ENCODE data around the gene HAAO. TPM values are rescaled to one million over a fixed set of nuclear protein-coding genes. Genes with fewer than 3 reads are reported as not detected.

Gene HAAO
- total and polyA plus RNA-seq, 2 of the 8 experiments (the other 6 are each of a cell fraction or from before 2014, with no cell fraction given) = 2.5 to 7.0 TPM

DNA sequence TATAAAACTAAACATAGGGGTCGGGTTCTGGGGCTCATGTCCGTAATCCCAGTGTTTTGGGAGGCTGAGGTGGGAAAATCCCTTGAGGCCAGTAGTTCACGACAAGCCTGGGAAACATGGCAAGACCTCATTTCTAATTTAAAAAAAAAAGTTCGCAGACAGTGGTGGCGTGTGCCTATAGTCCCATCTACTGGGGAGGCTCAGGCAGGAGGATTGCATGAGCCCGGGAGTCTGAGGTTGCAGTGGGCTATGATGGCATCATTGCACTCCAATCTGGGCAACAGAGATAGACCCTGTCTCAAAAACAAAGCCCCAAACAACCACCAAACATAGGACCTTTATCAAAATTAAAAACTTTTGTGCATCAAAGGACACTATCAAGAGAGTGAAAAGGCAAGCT is 9.8 kb upstream of the HAAO start:
- no peak overlapping the region for H3K56ac ChIP-seq (replicated peaks; ENCODE audit: insufficient read length, low read depth, low read length)
- H3K9me3 ChIP-seq (ENCODE audit: insufficient read depth in 2 of 2, low read depth in 1 of 2, low read length in 1 of 2) = no peaks in the 10 kb centered on the region
- no peak overlapping the region for H2AFZ ChIP-seq (ENCODE audit: low read length)
- H3K4ac ChIP-seq (replicated peaks; ENCODE audit: insufficient read length, low read depth, low read length) = no peak overlapping the region
- no peak overlapping the region for H3K27ac ChIP-seq (ENCODE audit: low read depth, low read length)
- no peak overlapping the region for H2AK5ac ChIP-seq (ENCODE audit: low read depth, low read length)
- H3K27me3 ChIP-seq (replicated peaks in 1 of 4; ENCODE audit: control insufficient read depth in 3 of 4, extremely low read depth in 1 of 4, insufficient read depth in 3 of 4, low read length in 3 of 4) = no peaks in the 10 kb centered on the region
- H3K4me2 ChIP-seq (ENCODE audit: insufficient read depth in 1 of 2, low read depth in 2 of 2, low read length in 2 of 2) = no peak overlapping the region
- H2BK20ac ChIP-seq (ENCODE audit: low read length) = no peak overlapping the region
- H3K14ac ChIP-seq (ENCODE audit: insufficient read length) = no peak overlapping the region
- H4K8ac ChIP-seq (ENCODE audit: extremely low read depth, insufficient read depth, low read length) = no peak overlapping the region
- no peaks in the 10 kb centered on the region for H3K23me2 ChIP-seq (ENCODE audit: low read depth, low read length)
- ChIA-PET POLR2A (ENCODE audit: partially characterized antibody) (no interaction called here), CTCF (ENCODE audit: partially characterized antibody) (no interaction called here)
- no peak overlapping the region for H2BK12ac ChIP-seq (ENCODE audit: low read depth, low read length)
- no peaks in the 10 kb centered on the region for H3K4me1 ChIP-seq (replicated peaks in 1 of 4; ENCODE audit: control insufficient read depth in 3 of 4, insufficient read depth in 4 of 4, low read length in 3 of 4)
- H3K36me3 ChIP-seq (ENCODE audit: control insufficient read depth in 2 of 4, insufficient read depth in 4 of 4, low read length in 3 of 4) = no peaks in the 10 kb centered on the region
- H4K5ac ChIP-seq (ENCODE audit: insufficient read length, low read depth, low read length) = no peak overlapping the region
- no peak overlapping the region for H2BK5ac ChIP-seq (ENCODE audit: low read depth, low read length)
- no peak overlapping the region for H3K4me3 ChIP-seq (ENCODE audit: extremely low read depth in 1 of 4, insufficient read depth in 2 of 4, low read depth in 3 of 4, low read length in 4 of 4)
- no peaks in the 10 kb centered on the region for H4K20me1 ChIP-seq (replicated peaks in 1 of 2; ENCODE audit: control insufficient read depth in 1 of 2, insufficient read depth in 2 of 2, low read length in 2 of 2)
- H3K18ac ChIP-seq (ENCODE audit: extremely low read depth, low read length) = no peak overlapping the region
- WGBS, 2 experiments (ENCODE audit: extremely low coverage in 1 of 2, insufficient coverage in 1 of 2, insufficient read length in 1 of 2, insufficient replicate concordance in 2 of 2, low coverage in 1 of 2, low lambda C conversion rate in 2 of 2, missing lambda C conversion rate in 1 of 2) = 95% methylated on average over 6 of the region's 6 CpGs; no CpG with 5 or more reads in 1 of the 2 experiments
- no peak overlapping the region for H2BK15ac ChIP-seq (ENCODE audit: low read length)
- no peak overlapping the region for H4K91ac ChIP-seq (replicated peaks; ENCODE audit: insufficient read length, low read length)
- FAIRE-seq = no peak
- no peak overlapping the region for H2BK120ac ChIP-seq (replicated peaks; ENCODE audit: low read depth, low read length)
- no peaks in the 10 kb centered on the region for H3K79me2 ChIP-seq (ENCODE audit: control insufficient read depth in 1 of 2, insufficient read depth in 2 of 2, low read length in 2 of 2)
- no peak for DNase-seq (ENCODE audit: low read depth in 1 of 2, low spot score in 2 of 2)
- no peaks in the 10 kb centered on the region for H3K79me1 ChIP-seq (ENCODE audit: low read depth, low read length)
- H3K23ac ChIP-seq (ENCODE audit: insufficient read length) = no peak overlapping the region
- no peak overlapping the region for H3K9ac ChIP-seq (replicated peaks in 1 of 4; ENCODE audit: extremely low read depth in 1 of 4, low read depth in 3 of 4, low read length in 3 of 4)
- no peak for TF ChIP-seq SP2 (IDR thresholded peaks at IDR 0.05; ENCODE audit: low read length)
- no peak for TF ChIP-seq RXRA (IDR thresholded peaks at IDR 0.05; ENCODE audit: insufficient read depth, low read depth, low read length)
- TF ChIP-seq SIX5 (IDR thresholded peaks at IDR 0.05; ENCODE audit: low read depth, low read length) = no peak

Measured in H1 (cell line).